Measurements from ENCODE around the gene ECT2L.

- TF ChIP-seq, protein P1, sequence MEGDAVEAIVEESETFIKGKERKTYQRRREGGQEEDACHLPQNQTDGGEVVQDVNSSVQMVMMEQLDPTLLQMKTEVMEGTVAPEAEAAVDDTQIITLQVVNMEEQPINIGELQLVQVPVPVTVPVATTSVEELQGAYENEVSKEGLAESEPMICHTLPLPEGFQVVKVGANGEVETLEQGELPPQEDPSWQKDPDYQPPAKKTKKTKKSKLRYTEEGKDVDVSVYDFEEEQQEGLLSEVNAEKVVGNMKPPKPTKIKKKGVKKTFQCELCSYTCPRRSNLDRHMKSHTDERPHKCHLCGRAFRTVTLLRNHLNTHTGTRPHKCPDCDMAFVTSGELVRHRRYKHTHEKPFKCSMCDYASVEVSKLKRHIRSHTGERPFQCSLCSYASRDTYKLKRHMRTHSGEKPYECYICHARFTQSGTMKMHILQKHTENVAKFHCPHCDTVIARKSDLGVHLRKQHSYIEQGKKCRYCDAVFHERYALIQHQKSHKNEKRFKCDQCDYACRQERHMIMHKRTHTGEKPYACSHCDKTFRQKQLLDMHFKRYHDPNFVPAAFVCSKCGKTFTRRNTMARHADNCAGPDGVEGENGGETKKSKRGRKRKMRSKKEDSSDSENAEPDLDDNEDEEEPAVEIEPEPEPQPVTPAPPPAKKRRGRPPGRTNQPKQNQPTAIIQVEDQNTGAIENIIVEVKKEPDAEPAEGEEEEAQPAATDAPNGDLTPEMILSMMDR (IDR thresholded peaks at IDR 0.05; ENCODE audit: low read depth, low read length), result no peak
- TF ChIP-seq EZH2phosphoT487 (IDR thresholded peaks at IDR 0.05; ENCODE audit: low read depth), result no peak
Observed at GRCh38 chr6:138912308-138912707, 116.4 kb downstream of the ECT2L start.

All from OCI-LY3 (cell line).